ENCODE measurements around the gene TRIM51G. TPM values are rescaled to one million over a fixed set of nuclear protein-coding genes. Genes with fewer than 3 reads are reported as not detected.
"Not testable (repeated sequence)": the region's sequence is repeated elsewhere in the genome, so short reads cannot be mapped to it uniquely, and the experiment has no call there.

The TRIM51G gene, protein sequence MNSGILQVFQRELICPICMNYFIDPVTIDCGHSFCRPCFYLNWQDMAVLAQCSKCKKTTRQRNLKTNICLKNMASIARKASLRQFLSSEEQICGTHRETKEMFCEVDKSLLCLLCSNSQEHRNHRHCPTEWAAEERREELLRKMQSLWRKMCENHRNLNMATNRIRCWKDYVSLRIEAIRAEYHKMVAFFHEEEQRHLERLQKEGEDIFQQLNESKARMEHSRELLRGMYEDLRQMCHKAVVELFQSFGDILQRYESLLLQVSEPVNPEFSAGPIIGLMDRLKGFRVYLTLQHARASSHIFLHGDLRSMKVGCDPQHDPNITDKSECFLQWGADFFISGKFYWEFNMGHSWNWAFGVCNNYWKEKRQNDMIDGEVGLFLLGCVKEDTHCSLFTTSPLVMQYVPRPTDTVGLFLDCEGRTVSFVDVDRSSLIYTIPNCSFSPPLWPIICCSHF
- not detected for total RNA-seq
- long read RNA-seq, result 0 reads

DNA sequence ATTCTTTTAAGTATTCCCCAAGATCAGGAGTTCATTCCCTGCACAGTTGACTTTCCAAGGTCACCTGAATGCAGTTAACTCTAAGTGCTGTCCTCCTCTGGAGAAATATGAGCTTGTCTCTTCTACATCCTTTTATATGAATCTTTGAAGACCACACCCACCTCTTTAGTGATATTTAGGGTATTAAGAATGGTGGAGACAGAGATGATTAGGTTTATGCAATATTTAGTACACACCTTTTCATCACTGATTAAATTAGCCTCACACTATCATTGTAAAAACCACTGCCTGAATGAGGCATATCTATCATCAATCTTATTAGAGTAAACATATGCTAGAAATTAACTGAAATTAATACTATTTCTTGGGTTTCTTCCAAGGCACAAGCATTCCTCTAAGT, at the start of gene TRIM51G:
TRIM51G (minus strand) TSS at position 101 of the 400 bp plus-strand sequence. CDS start 2,190 bp downstream, outside the sequence.
- H3K27ac ChIP-seq; ATAC-seq; H3K36me3 ChIP-seq; H3K4me1 ChIP-seq; H3K4me3 ChIP-seq; H3K9me3 ChIP-seq; H3K27me3 ChIP-seq (ENCODE audit: low read depth); intact Hi-C loops (cut with DNase I); DNase-seq: not testable (repeated sequence)

- intact Hi-C loops (cut with DNase I); ATAC-seq; DNase-seq; H3K36me3 ChIP-seq; H3K27me3 ChIP-seq (ENCODE audit: low read depth); H3K4me1 ChIP-seq; H3K9me3 ChIP-seq; H3K27ac ChIP-seq; H3K4me3 ChIP-seq: not testable (repeated sequence)
Observed at GRCh38 chr11:49028523-49028922, 44.8 kb upstream of the TRIM51G start, which contains the start of gene TRIM49B. Gene TRIM49B (plus strand): TSS chr11:49028823. CDS start chr11:49031600, 2,777 bp downstream.

DNA sequence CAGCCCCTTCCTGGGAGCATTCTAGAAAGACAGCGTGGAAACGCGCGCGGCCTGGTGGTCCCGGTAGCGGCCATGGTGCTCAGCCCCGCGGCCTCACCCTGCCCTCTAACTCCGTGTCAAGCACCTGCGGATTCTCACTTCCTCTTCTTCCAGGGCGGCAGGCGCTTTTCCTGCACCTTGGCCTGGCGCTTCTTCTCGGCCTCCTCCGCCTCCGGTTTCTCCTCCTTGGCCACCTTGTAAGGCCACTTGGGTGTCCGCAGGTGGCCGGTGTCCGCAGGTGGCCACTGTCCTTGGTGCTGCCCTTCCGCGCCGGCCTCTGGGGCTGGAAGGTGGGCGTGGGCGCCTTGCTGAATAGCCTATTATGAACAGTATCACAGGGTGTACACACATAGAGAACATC, 15.1 kb downstream of the TRIM51G start:
- H3K9me3 ChIP-seq; ATAC-seq; H3K4me3 ChIP-seq; DNase-seq; H3K27me3 ChIP-seq (ENCODE audit: low read depth); intact Hi-C loops (cut with DNase I); H3K4me1 ChIP-seq; H3K36me3 ChIP-seq; H3K27ac ChIP-seq: not testable (repeated sequence)

GRCh38 chr11:48955315-48956049, 28.2 kb downstream of the TRIM51G start:
- ATAC-seq; H3K36me3 ChIP-seq; H3K4me1 ChIP-seq; H3K27ac ChIP-seq; DNase-seq; H3K4me3 ChIP-seq; H3K27me3 ChIP-seq (ENCODE audit: low read depth); H3K9me3 ChIP-seq; intact Hi-C loops (cut with DNase I): not testable (repeated sequence)

- H3K27ac ChIP-seq; H3K9me3 ChIP-seq; H3K4me1 ChIP-seq; H3K27me3 ChIP-seq (ENCODE audit: low read depth); DNase-seq; H3K36me3 ChIP-seq; ATAC-seq; intact Hi-C loops (cut with DNase I); H3K4me3 ChIP-seq: not testable (repeated sequence)
Observed at GRCh38 chr11:48945796-48946195, 37.9 kb downstream of the TRIM51G start.

Other genes with a start within 250 kb of the TRIM51G start
- not detected for gene TRIM49B, start 44.9 kb upstream of the TRIM51G start, total RNA-seq
- gene TRIM64C, start 75.2 kb upstream of the TRIM51G start, total RNA-seq, result not detected
- gene FOLH1, start 224.7 kb upstream of the TRIM51G start, total RNA-seq, result 2.4 TPM

Measured in lower lobe of right lung (tissue), 2 donors.